Activated T-cell treated with anti-CD3 and anti-CD28 coated beads, Interleukin-2, amount 50 U/mL, for 72 hours (primary cell): ENCODE measurements around the gene GALNT9. TPM values are rescaled to one million over a fixed set of nuclear protein-coding genes. Genes with fewer than 3 reads are reported as not detected.
A peak's percentile ranks its signal among the peaks of the same experiment; 100 is the strongest.

Source experiments
- ATAC-seq, 2 donors: fragments of 150-1000 bp; cut with Tn5 transposase; replicated peaks in 1 of 2; 2 replicates each; pipeline ENCODE4 v1.10.0; 2021; ENCODE audit warnings: moderate library complexity in 2 of 2, mild to moderate bottlenecking in 1 of 2
- DNase-seq, 2 donors: peaks; one replicate each; pipeline ENCODE4 v3.0.0; 2021 to 2022; ENCODE audit warnings: mixed read lengths in 1 of 2
- H3K27ac Mint-ChIP-seq: one replicate; pipeline ENCODE4 v1.8.0; 2022; ENCODE audit warnings: mild to moderate bottlenecking, moderate library complexity, mixed read lengths
- H3K27me3 Mint-ChIP-seq: one replicate; pipeline ENCODE4 v1.8.0; 2022; ENCODE audit warnings: low read depth, mixed read lengths
- H3K36me3 Mint-ChIP-seq, 2 donors: one replicate each; pipeline ENCODE4 v1.8.0; 2022; ENCODE audit warnings: mixed read lengths in 2 of 2, mild to moderate bottlenecking in 1 of 2; ENCODE audit not compliant: insufficient read depth in 2 of 2
- H3K4me1 Mint-ChIP-seq: one replicate; pipeline ENCODE4 v1.8.0; 2022; ENCODE audit warnings: low read depth, mixed read lengths
- H3K4me3 Mint-ChIP-seq, 2 donors: one replicate each; pipeline ENCODE4 v1.8.0; 2022; ENCODE audit warnings: mild to moderate bottlenecking in 2 of 2, mixed read lengths in 2 of 2, moderate library complexity in 2 of 2
- H3K9me3 Mint-ChIP-seq, 2 donors: one replicate each; pipeline ENCODE4 v1.8.0; 2022; ENCODE audit warnings: mixed read lengths in 2 of 2
- total RNA-seq, 2 donors: library from RNA; stranded (reverse); gene quantifications; one replicate each; pipeline ENCODE4 v1.2.3, GENCODE V29; 2022

GALNT9 gene
- total RNA-seq, 2 donors from 2014 or later: 0.42 to 0.53 TPM

- Mint-ChIP-seq H3K27ac (no peak overlapping the region), H3K4me3 (peak overlapping the region; percentile 58 to 61), H3K36me3 (no peaks in the 10 kb centered on the region), H3K9me3 (no peaks in the 10 kb centered on the region), H3K4me1 (peaks cover 24% of the 10 kb centered on the region), H3K27me3 (peaks cover 7% of the 10 kb centered on the region)
- ATAC-seq (peak in 1 of 2 donors; percentile 43), DNase-seq (peak in 1 of 2 donors; percentile 18)
Measured at GRCh38 chr12:132323171-132324010, 6.0 kb downstream of the GALNT9 start.

GRCh38 chr12:132322206-132323132, 6.9 kb downstream of the GALNT9 start:
- H3K9me3 Mint-ChIP-seq: no peaks in the 10 kb centered on the region
- H3K4me1 Mint-ChIP-seq: peaks cover 20% of the 10 kb centered on the region
- no peak for DNase-seq
- H3K36me3 Mint-ChIP-seq: no peaks in the 10 kb centered on the region
- no peak for ATAC-seq
- no peak overlapping the region for H3K4me3 Mint-ChIP-seq
- peaks cover 7% of the 10 kb centered on the region for H3K27me3 Mint-ChIP-seq
- H3K27ac Mint-ChIP-seq: no peak overlapping the region

DNA sequence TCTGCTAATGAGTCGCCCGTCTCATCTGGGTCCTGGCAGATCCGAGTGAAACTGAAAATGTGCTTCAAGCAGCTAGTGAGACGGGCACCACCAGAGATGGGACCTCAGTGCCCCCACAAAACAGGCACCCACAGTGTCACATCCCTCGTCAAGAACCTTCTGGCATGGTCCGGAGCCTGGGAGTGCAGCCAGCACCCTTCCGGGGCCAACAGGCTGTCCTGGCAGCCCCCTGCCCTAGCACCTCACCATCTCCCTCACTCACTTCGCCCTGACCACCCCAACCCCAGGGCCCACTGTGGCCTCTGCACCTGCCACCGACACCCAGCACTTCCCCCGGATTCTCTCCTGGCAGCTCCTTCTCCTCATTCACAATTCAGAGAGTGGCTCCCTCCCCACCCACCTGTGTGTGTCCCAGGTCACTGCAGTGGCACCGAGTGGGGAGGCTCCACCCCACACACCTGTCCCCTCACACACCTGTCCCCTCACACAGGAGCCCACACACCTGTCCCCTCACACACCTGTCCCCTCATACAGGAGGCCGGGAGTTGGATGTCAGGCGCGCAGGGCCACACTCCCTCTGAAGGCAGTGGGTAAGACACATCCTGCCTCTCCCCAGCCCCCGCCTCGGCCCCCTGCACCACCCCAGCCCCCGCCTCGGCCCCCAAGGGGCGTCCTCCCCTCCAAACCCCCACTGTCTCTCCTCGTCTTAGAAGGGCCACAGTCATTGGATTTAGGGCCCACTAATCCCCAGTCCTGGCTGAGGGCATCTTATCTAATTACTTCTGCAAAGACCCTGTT, 7.9 kb downstream of the GALNT9 start:
- DNase-seq (no peak), ATAC-seq (no peak)
- Mint-ChIP-seq H3K4me1 (peaks cover 11% of the 10 kb centered on the region), H3K4me3 (no peak overlapping the region), H3K9me3 (no peaks in the 10 kb centered on the region), H3K27ac (no peak overlapping the region), H3K27me3 (peaks cover 7% of the 10 kb centered on the region), H3K36me3 (no peaks in the 10 kb centered on the region)

DNA sequence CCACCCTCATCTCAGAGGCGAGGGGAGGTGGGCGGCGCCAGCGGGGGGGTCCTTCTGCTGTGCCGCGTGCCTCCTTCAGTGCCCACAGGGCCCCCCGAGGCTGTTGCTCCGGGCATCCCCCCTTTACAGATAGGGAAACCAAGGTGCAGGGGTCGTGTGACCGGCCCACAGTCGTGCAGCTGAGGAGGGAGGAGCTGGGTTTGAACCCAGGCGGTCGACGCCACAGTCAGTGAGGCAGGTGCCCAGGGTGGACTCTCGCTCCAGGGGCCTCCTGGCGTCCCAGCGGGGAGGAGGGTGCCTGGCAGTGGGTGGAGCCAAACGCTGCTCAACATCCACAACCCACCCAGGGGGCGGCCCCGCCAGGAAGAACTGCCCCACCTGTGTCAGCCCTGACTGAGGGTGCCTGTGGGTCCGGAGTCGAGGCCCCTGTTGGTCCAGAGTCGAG, 8.6 kb downstream of the GALNT9 start:
- no peak overlapping the region for H3K27ac Mint-ChIP-seq
- no peak overlapping the region for H3K4me3 Mint-ChIP-seq
- H3K9me3 Mint-ChIP-seq: no peaks in the 10 kb centered on the region
- peaks cover 11% of the 10 kb centered on the region for H3K4me1 Mint-ChIP-seq
- DNase-seq: no peak
- no peak for ATAC-seq
- H3K36me3 Mint-ChIP-seq: no peaks in the 10 kb centered on the region
- H3K27me3 Mint-ChIP-seq: peaks cover 7% of the 10 kb centered on the region

- Mint-ChIP-seq H3K4me3 (no peak overlapping the region), H3K9me3 (no peaks in the 10 kb centered on the region)
Measured at GRCh38 chr12:132319991-132320570, 9.3 kb downstream of the GALNT9 start.

DNA sequence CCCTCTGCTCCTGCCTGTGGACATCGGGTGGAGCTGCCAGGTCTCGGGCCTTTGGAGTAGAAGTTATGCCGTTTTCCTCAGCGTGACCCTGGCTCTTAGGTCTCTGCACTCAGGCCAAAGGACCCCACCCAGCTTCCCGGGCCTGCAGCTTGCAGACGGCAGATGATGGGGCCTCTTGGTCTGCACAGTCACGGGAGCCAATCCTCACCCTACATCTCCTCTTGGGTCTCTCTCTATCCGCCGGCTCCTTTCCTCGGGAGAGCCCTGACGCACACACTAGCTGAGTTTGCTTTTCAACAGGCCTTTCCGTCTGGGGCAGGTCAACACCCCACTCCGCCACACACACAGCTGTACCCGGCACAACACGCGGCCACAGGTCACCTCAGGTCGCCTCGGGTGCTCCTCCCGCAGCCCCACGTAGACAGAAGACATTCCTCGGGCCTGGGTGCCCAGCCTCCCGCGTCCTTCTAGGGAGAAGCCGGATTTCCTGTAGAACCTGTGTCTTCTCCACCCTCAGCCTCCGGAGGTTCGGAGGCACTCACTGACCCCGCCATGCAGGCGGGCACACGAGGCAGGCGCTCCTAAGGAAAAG, 9.9 kb downstream of the GALNT9 start:
- no peak for ATAC-seq
- no peak overlapping the region for H3K27ac Mint-ChIP-seq
- DNase-seq: no peak
- H3K4me1 Mint-ChIP-seq: peaks cover 11% of the 10 kb centered on the region
- H3K9me3 Mint-ChIP-seq: no peaks in the 10 kb centered on the region
- no peak overlapping the region for H3K4me3 Mint-ChIP-seq
- H3K36me3 Mint-ChIP-seq: no peaks in the 10 kb centered on the region
- no peaks in the 10 kb centered on the region for H3K27me3 Mint-ChIP-seq

More at GRCh38 chr12:132319991-132320570, 9.3 kb downstream of the GALNT9 start:
- Mint-ChIP-seq H3K36me3 (no peaks in the 10 kb centered on the region), H3K27me3 (peaks cover 4% of the 10 kb centered on the region), H3K27ac (no peak overlapping the region), H3K4me1 (peaks cover 11% of the 10 kb centered on the region)
- ATAC-seq (no peak), DNase-seq (no peak)

DNA sequence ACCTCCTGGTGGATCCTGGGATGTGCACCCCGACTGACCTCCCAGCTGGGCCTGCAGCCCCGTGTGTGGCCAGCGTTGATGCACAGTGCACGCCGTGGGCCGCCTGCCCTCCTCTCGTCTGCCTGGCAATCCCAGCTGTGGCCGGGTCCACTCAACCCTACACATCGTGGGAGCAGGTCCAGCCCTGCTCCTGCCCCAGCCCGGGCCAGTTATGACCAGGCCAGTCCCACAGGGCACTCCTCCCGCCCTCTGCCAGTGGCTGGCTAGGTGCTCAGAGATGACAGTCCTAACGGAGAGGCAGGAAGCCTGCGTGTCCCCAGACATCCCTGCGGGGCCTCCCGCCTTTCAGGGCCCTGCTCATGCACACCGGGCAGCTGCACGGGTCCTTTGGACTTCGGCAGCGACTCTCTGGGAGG, 10.8 kb downstream of the GALNT9 start:
- no peaks in the 10 kb centered on the region for H3K36me3 Mint-ChIP-seq
- H3K4me1 Mint-ChIP-seq: peaks cover 8% of the 10 kb centered on the region
- DNase-seq: no peak
- H3K27ac Mint-ChIP-seq: no peak overlapping the region
- no peaks in the 10 kb centered on the region for H3K9me3 Mint-ChIP-seq
- H3K27me3 Mint-ChIP-seq: no peaks in the 10 kb centered on the region
- H3K4me3 Mint-ChIP-seq: no peak overlapping the region
- no peak for ATAC-seq

GRCh38 chr12:132318135-132318534, 11.3 kb downstream of the GALNT9 start:
- no peak overlapping the region for H3K4me3 Mint-ChIP-seq
- ATAC-seq: no peak
- peaks cover 3% of the 10 kb centered on the region for H3K4me1 Mint-ChIP-seq
- DNase-seq: no peak
- H3K36me3 Mint-ChIP-seq: no peaks in the 10 kb centered on the region
- no peaks in the 10 kb centered on the region for H3K27me3 Mint-ChIP-seq
- no peak overlapping the region for H3K27ac Mint-ChIP-seq
- H3K9me3 Mint-ChIP-seq: no peaks in the 10 kb centered on the region

GRCh38 chr12:132317233-132317938, 12.0 kb downstream of the GALNT9 start:
- no peaks in the 10 kb centered on the region for H3K36me3 Mint-ChIP-seq
- H3K27me3 Mint-ChIP-seq: no peaks in the 10 kb centered on the region
- no peaks in the 10 kb centered on the region for H3K9me3 Mint-ChIP-seq
- no peaks in the 10 kb centered on the region for H3K4me1 Mint-ChIP-seq
- H3K4me3 Mint-ChIP-seq: no peak overlapping the region
- DNase-seq: no peak
- ATAC-seq: no peak
- H3K27ac Mint-ChIP-seq: no peak overlapping the region

- ATAC-seq (no peak), DNase-seq (no peak)
- no peak overlapping the region for H3K4me3 Mint-ChIP-seq
- H3K4me1 Mint-ChIP-seq: no peaks in the 10 kb centered on the region
- H3K36me3 Mint-ChIP-seq: peaks cover 2 to 3% of the 10 kb centered on the region in 2 donors
- H3K27me3 Mint-ChIP-seq: no peaks in the 10 kb centered on the region
- no peak overlapping the region for H3K27ac Mint-ChIP-seq
- peaks cover 0 to 4% of the 10 kb centered on the region in 2 donors for H3K9me3 Mint-ChIP-seq
Measured at GRCh38 chr12:132316497-132317232, 12.7 kb downstream of the GALNT9 start.

GRCh38 chr12:132315951-132316350, 13.4 kb downstream of the GALNT9 start:
- ATAC-seq: no peak
- Mint-ChIP-seq H3K27me3 (no peaks in the 10 kb centered on the region), H3K9me3 (peaks cover 6 to 11% of the 10 kb centered on the region in 2 donors), H3K4me3 (no peak overlapping the region), H3K4me1 (no peaks in the 10 kb centered on the region), H3K36me3 (peaks cover 3 to 9% of the 10 kb centered on the region in 2 donors), H3K27ac (no peak overlapping the region)
- DNase-seq: no peak
